ENCODE measurements around the gene C3.
"Not testable (repeated sequence)": the region's sequence is repeated elsewhere in the genome, so short reads cannot be mapped to it uniquely, and the experiment has no call there.

- TF ChIP-seq CTCF, POLR2A (IDR thresholded peaks at IDR 0.05): not testable (repeated sequence)
These were observed 80.1 kb downstream of the C3 start for GRCh38 chr19:6640333-6640732.

Measured in Peyer's patch (tissue), 4 donors.